Lower leg skin (tissue), 4 donors: ENCODE measurements around the gene PANK4. TPM values are rescaled to one million over a fixed set of nuclear protein-coding genes. Genes with fewer than 3 reads are reported as not detected.

Source experiments
- DNase-seq, 2 donors: peaks; one replicate each; pipeline ENCODE4 v3.0.0-alpha.2; 2019; ENCODE audit warnings: low spot score in 2 of 2
- H3K4me3 ChIP-seq: fragments of 200-600 bp; sonication (generic); 2 replicates; pipeline ENCODE4 v1.5.1; 2017; ENCODE audit warnings: mild to moderate bottlenecking, low read depth; ENCODE audit not compliant: poor library complexity, severe bottlenecking
- CTCF ChIP-seq, 3 donors: fragments of 450-650 bp; IDR thresholded peaks; one replicate each; pipeline ENCODE4 v1.5.1; 2016; ENCODE audit warnings: antibody characterized with exemption in 3 of 3, mild to moderate bottlenecking in 3 of 3, moderate library complexity in 2 of 3
- POLR2A ChIP-seq, 2 donors: fragments of 450-650 bp; IDR thresholded peaks; one replicate each; pipeline ENCODE4 v1.6.1; 2016 to 2017; ENCODE audit warnings: antibody characterized with exemption in 2 of 2, mild to moderate bottlenecking in 1 of 2, moderate library complexity in 1 of 2
- WGBS, 2 donors: methylation state at CpG; one replicate each; pipeline ENCODE4 v1.1.5; 2018; 5-methylcytosine and 5-hydroxymethylcytosine counted together
- intact Hi-C: fragments of 100-400 bp; cut with DNase I; formaldehyde crosslinking; loops from one replicate; pipeline ENCODE4 v1.15.0; 2023; ENCODE audit warnings: low total_unique reads
- total RNA-seq, 4 donors: library from RNA; depleted of rRNA; stranded (reverse); fragments of >200 nt; gene quantifications; one replicate each; pipeline ENCODE4 v1.1.0, GENCODE V29; 2016

PANK4 gene
- total RNA-seq, 4 donors from 2014 or later: 26.8 to 34.7 (median 32.5) TPM

GRCh38 chr1:2544875-2545640, 18.7 kb upstream of the PANK4 start:
- TF ChIP-seq CTCF (IDR thresholded peaks at IDR 0.05): no peak
- no peak for TF ChIP-seq POLR2A (IDR thresholded peaks at IDR 0.05)
- DNase-seq: no peak
- no peak overlapping the region for H3K4me3 ChIP-seq
- WGBS, 2 donors: 69 to 77% methylated on average over 10 of the region's 19 CpGs
- intact Hi-C loops: no loop called here

- 42 to 44% methylated on average over 22 to 24 of the region's 26 CpGs for WGBS, 2 donors
- no peak overlapping the region for H3K4me3 ChIP-seq
- intact Hi-C loops: no loop called here
- no peak for DNase-seq
- TF ChIP-seq CTCF (IDR thresholded peaks at IDR 0.05): no peak
- TF ChIP-seq POLR2A (IDR thresholded peaks at IDR 0.05): no peak
These were observed 17.9 kb upstream of the PANK4 start for GRCh38 chr1:2544093-2544874.

DNA sequence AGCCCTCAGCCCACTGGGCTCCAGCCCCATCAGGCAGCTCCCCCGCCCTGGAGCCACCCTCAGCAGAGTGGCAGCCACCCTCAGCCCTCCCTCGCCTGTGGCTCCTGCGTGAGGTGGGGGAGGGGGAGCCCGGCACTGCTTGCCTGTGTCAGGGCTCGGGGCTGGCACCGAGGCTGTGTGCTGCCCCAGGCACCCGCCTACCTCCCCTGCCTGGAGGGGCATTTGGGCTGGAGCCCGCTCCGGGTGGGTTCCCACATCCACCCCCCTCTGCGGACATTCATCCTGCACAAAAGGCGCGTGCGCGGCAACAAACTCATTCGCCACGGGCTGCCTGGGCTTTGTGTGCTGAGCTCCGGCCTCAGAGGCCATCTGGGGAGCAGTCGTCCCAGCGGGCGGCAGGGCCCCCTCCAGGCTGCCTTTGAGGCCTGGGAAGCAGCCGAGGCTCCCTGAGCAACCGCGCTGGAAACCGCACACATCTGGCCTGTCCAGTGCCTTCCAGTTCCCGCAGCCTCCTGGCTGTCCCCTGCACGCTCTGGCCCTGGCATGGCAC, 17.2 kb upstream of the PANK4 start:
- intact Hi-C loops: no loop called here
- WGBS, 2 donors: 5 to 15% methylated on average over 11 to 19 of the region's 26 CpGs
- TF ChIP-seq CTCF (IDR thresholded peaks at IDR 0.05) (no peak), POLR2A (IDR thresholded peaks at IDR 0.05) (no peak)
- no peak overlapping the region for H3K4me3 ChIP-seq
- no peak for DNase-seq

- WGBS, 2 donors: 70 to 82% methylated on average over 8 to 11 of the region's 11 CpGs
- no peak for DNase-seq
- TF ChIP-seq CTCF (IDR thresholded peaks at IDR 0.05): no peak
- no peak for TF ChIP-seq POLR2A (IDR thresholded peaks at IDR 0.05)
- H3K4me3 ChIP-seq: no peak overlapping the region
- intact Hi-C loops: no loop called here
These were observed 16.0 kb upstream of the PANK4 start for GRCh38 chr1:2542246-2542915.

DNA sequence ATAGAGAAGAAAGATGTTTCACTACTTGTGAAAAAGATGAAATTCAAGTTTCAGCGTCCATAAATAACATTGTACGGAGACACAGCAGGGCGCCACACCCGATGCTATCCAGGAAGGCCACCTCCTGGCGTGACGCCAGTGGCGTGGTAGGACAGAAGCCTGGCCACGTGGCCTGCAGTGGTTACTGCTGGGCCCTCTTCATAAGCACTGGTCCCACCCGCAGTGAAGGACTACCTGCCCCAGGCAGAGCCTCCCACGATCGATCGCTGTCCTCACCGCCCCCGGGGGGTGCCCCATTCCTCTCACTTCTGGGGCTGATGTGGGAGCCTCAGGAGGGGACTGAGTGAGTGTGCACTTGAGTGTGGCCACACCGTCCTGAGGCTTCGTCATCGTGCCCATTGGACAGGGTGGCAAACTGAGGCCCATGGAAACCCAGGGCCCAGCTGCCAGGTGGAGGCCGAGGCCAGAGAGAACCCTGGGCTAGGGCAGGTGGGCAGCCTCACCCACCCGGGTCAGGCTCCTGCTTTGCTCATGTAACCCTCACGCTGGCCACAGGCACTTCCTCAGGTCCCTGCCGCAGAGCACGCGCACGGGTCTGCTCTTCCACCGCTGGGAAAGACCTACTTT, 15.3 kb upstream of the PANK4 start:
- WGBS, 2 donors: 60 to 64% methylated on average over 20 to 25 of the region's 25 CpGs
- no peak for DNase-seq
- intact Hi-C loops: no loop called here
- TF ChIP-seq CTCF (IDR thresholded peaks at IDR 0.05) (no peak), POLR2A (IDR thresholded peaks at IDR 0.05) (no peak)
- H3K4me3 ChIP-seq: no peak overlapping the region
